HG02678 (cell line): ENCODE measurements around the gene GLE1.
"Not testable (repeated sequence)": the region's sequence is repeated elsewhere in the genome, so short reads cannot be mapped to it uniquely, and the experiment has no call there.

Experiments
- ATAC-seq: cut with Tn5 transposase; IDR thresholded peaks from one replicate; pipeline ENCODE4 v1.9.1; 2021; ENCODE audit warnings: mild to moderate bottlenecking, moderate library complexity; ENCODE audit not compliant: unreplicated experiment

The GLE1 gene

GRCh38 chr9:128495296-128495695 lies 9.2 kb upstream of the GLE1 start:
- no peak for ATAC-seq

- no peak for ATAC-seq
Observed at GRCh38 chr9:128495804-128496417, 8.6 kb upstream of the GLE1 start.

GRCh38 chr9:128497824-128498610 lies 6.5 kb upstream of the GLE1 start:
- ATAC-seq = no peak

- no peak for ATAC-seq
Observed at GRCh38 chr9:128498911-128499310, 5.6 kb upstream of the GLE1 start.

- no peak for ATAC-seq
Observed at GRCh38 chr9:128499920-128500319, 4.6 kb upstream of the GLE1 start.

- not testable (repeated sequence) for ATAC-seq
Observed at GRCh38 chr9:128503415-128503825, 1.1 kb upstream of the GLE1 start.

GRCh38 chr9:128503870-128504269 lies 649 bp upstream of the GLE1 start:
- ATAC-seq = no peak

- ATAC-seq = no peak
Observed at GRCh38 chr9:128505414-128505765, 871 bp downstream of the GLE1 start.

GRCh38 chr9:128505906-128506305 lies 1.4 kb downstream of the GLE1 start:
- not testable (repeated sequence) for ATAC-seq

- ATAC-seq = no peak
Observed at GRCh38 chr9:128512820-128513219, 8.3 kb downstream of the GLE1 start.

- no peak for ATAC-seq
Observed at GRCh38 chr9:128521956-128522355, 17.4 kb downstream of the GLE1 start.

GRCh38 chr9:128523199-128523925 lies 18.8 kb downstream of the GLE1 start:
- no peak for ATAC-seq

GRCh38 chr9:128526720-128527119 lies 22.2 kb downstream of the GLE1 start:
- no peak for ATAC-seq

GRCh38 chr9:128528445-128529160 lies 24.1 kb downstream of the GLE1 start:
- no peak for ATAC-seq

GRCh38 chr9:128529191-128529590 lies 24.7 kb downstream of the GLE1 start:
- no peak for ATAC-seq

- no peak for ATAC-seq
Observed at GRCh38 chr9:128532581-128532980, 28.1 kb downstream of the GLE1 start.

- ATAC-seq = no peak
Observed at GRCh38 chr9:128540634-128541360, 36.3 kb downstream of the GLE1 start.

GRCh38 chr9:128546504-128546903 lies 42.0 kb downstream of the GLE1 start:
- ATAC-seq = no peak

GRCh38 chr9:128548876-128549275 lies 44.4 kb downstream of the GLE1 start:
- ATAC-seq = no peak

GRCh38 chr9:128550226-128550625 lies 45.7 kb downstream of the GLE1 start:
- ATAC-seq = no peak
